Stimulated activated CD8-positive, alpha-beta memory T cell treated with anti-CD3 and anti-CD28 coated beads, Interleukin-4, amount 100 ng/mL, for 24 hours (primary cell): Measurements from ENCODE around the gene CALU.

ENCODE experiments used
- DNase-seq: peaks from one replicate; pipeline ENCODE4 v3.0.0-alpha.2; 2020; ENCODE audit warnings: low read depth

Gene CALU

GRCh38 chr7:128811631-128812430, 72.7 kb downstream of the CALU start:
- DNase-seq: no peak

GRCh38 chr7:128812514-128813168, 73.5 kb downstream of the CALU start:
- no peak for DNase-seq

- no peak for DNase-seq
Observed at GRCh38 chr7:128814499-128814898, 75.3 kb downstream of the CALU start.

- no peak for DNase-seq
Observed at GRCh38 chr7:128815289-128815942, 76.3 kb downstream of the CALU start.

- no peak for DNase-seq
Observed at GRCh38 chr7:128818694-128819093, 79.5 kb downstream of the CALU start.
